SK-N-SH treated with all-trans-retinoic acid at 6 μM for 48 hours (cell line): ENCODE measurements around the gene PSMA7.

Experiments used
- ATAC-seq: fragments of 200-7000 bp; cut with Tn5 transposase; 3 replicates; pipeline ENCODE4 v1.9.1; 2020; ENCODE audit warnings: mild to moderate bottlenecking, moderate library complexity
- ARNTL ChIP-seq: fragments of 450-650 bp; formaldehyde crosslinking; IDR thresholded peaks from 2 replicates; pipeline ENCODE4 v1.5.0; 2020; ENCODE audit warnings: low read depth, mild to moderate bottlenecking, moderate library complexity, borderline replicate concordance
- BACH2 ChIP-seq: fragments of 250-450 bp; sonication (Bioruptor Pico); IDR thresholded peaks from 2 replicates; pipeline ENCODE4 v1.9.0; 2021; ENCODE audit warnings: mild to moderate bottlenecking, borderline replicate concordance
- CREB5 ChIP-seq: fragments of 250-450 bp; sonication (Bioruptor Pico); IDR thresholded peaks from 2 replicates; pipeline ENCODE4 v1.5.1; 2020; ENCODE audit warnings: low read depth, mild to moderate bottlenecking, moderate library complexity
- CSRNP3 ChIP-seq: fragments of 250-450 bp; sonication (Bioruptor Pico); IDR thresholded peaks from 2 replicates; pipeline ENCODE4 v1.5.1; 2021; ENCODE audit warnings: mild to moderate bottlenecking, moderate library complexity
- GLIS3 ChIP-seq: fragments of 250-450 bp; sonication (Bioruptor Pico); IDR thresholded peaks from 2 replicates; pipeline ENCODE4 v1.5.0; 2020; ENCODE audit warnings: mild to moderate bottlenecking, moderate library complexity
- ISL1 ChIP-seq: fragments of 250-450 bp; sonication (Bioruptor Pico); IDR thresholded peaks from 2 replicates; pipeline ENCODE4 v2.1.2; 2022; ENCODE audit warnings: mild to moderate bottlenecking, moderate library complexity
- OSR1 ChIP-seq: fragments of 250-450 bp; sonication (Bioruptor Pico); IDR thresholded peaks from 2 replicates; pipeline ENCODE4 v1.8.0; 2022; ENCODE audit warnings: moderate library complexity, mild to moderate bottlenecking, inconsistent platforms
- POU6F1 ChIP-seq: fragments of 250-450 bp; sonication (Bioruptor Pico); IDR thresholded peaks from 2 replicates; pipeline ENCODE4 v1.8.0; 2021; ENCODE audit warnings: low read depth, mild to moderate bottlenecking, moderate library complexity, borderline replicate concordance
- PPARA ChIP-seq: fragments of 250-450 bp; sonication (Bioruptor Pico); IDR thresholded peaks from 2 replicates; pipeline ENCODE4 v1.5.0; 2020; ENCODE audit warnings: mild to moderate bottlenecking, borderline replicate concordance
- SNAI2 ChIP-seq: fragments of 250-450 bp; sonication (Bioruptor Pico); IDR thresholded peaks from 2 replicates; pipeline ENCODE4 v1.5.0; 2020; ENCODE audit warnings: mild to moderate bottlenecking, moderate library complexity
- TOX ChIP-seq: fragments of 250-450 bp; sonication (Bioruptor Pico); IDR thresholded peaks from 2 replicates; pipeline ENCODE4 v1.8.0; 2021; ENCODE audit warnings: mild to moderate bottlenecking, moderate library complexity, borderline replicate concordance
- TSHZ2 ChIP-seq: fragments of 250-450 bp; sonication (Bioruptor Pico); IDR thresholded peaks from 2 replicates; pipeline ENCODE4 v1.5.0; 2020; ENCODE audit warnings: mild to moderate bottlenecking, moderate library complexity
- ZFP3 ChIP-seq: fragments of 250-450 bp; sonication (Bioruptor Pico); IDR thresholded peaks from 2 replicates; pipeline ENCODE4 v1.5.0; 2020; ENCODE audit warnings: mild to moderate bottlenecking, moderate library complexity
- ZFP30 ChIP-seq: fragments of 450-650 bp; formaldehyde crosslinking; IDR thresholded peaks from 2 replicates; pipeline ENCODE4 v1.5.0; 2022; ENCODE audit warnings: mild to moderate bottlenecking, moderate library complexity
- ZNF565 ChIP-seq: fragments of 450-650 bp; formaldehyde crosslinking; conservative IDR thresholded peaks from 2 replicates; pipeline ENCODE4 v1.5.0; 2020; ENCODE audit warnings: low read depth, mild to moderate bottlenecking, moderate library complexity
- ZNF70 ChIP-seq: fragments of 450-650 bp; formaldehyde crosslinking; IDR thresholded peaks from 2 replicates; pipeline ENCODE4 v1.5.0; 2020; ENCODE audit warnings: mild to moderate bottlenecking, moderate library complexity
- ZNF8 ChIP-seq: fragments of 450-650 bp; formaldehyde crosslinking; IDR thresholded peaks from 2 replicates; pipeline ENCODE4 v1.5.0; 2020; ENCODE audit warnings: mild to moderate bottlenecking, moderate library complexity

The PSMA7 gene

DNA sequence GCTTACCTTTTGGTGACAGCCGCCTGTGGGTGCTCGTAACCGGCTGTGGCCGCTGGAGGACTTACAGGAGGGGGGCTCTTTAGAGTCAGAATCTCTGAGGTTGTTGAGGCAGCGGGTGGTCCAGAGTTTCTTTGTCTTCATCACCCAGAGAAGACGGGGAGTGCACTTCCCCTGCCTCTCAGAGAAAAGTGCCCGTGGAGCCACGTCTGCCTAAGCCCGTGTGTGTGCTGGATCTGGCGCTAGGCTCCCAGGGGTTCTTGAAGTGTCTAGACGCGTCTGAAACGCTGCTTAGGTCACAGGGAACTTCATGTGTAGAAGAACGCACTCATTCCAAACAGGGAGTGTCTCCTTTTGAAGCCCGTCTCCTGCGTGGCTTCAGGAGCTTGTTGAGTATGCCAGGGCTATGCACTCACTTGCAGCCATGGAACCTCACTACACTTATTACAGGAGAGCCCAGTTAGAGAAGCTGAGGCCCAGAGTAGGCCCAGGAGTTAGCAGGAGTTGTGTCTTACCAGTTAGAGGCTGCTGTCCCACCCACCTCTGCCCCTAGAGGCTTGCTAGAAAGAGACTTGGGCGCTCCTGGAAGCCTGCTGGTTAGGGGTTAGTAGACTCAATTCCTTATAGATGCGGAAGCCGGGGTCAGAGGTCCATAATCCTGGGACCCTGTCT is 19.6 kb downstream of the PSMA7 start (continued):
- no peak for TF ChIP-seq ZNF8 (CRISPR knock-in tag)
- TF ChIP-seq CREB5 (CRISPR knock-in tag) = no peak
- TF ChIP-seq ZFP3 (CRISPR knock-in tag) = no peak
- TF ChIP-seq BACH2 (CRISPR knock-in tag) = no peak

DNA sequence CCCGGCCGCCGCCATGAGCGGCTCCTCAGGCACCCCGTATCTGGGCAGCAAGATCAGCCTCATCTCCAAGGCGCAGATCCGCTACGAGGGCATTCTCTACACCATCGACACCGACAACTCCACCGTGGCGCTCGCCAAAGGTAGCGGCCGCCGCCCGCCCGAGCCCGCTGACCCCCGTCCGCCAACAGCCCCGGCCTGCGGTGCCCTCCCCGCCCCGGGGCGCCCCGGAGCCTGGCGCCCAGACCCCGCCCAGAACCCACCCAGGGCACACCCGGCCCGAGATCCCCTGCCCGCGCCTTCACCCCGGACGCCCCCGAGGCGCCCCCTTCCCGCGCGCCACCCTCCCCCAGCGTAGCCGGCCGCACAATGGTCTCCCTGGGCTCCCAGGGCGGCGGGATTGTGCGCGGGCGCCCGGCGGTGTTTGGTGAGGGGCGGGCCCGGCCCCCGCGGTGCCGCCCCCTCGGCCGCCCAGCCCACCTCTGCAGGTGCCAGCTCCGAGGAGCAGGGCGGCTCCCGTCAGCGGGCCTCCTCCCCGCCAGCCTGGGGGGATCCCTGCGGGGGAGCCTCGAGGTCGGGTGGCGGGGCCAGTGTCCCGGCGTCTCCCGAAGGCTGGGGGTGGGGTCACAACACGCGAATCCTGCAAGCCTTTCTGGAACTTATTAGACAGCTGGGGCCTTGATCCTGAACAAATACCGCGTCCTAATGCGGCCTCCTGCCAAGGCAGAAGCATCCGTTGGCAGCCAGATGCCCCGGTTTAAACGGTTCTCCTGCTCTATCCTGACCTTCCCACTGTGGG is 20.3 kb downstream of the PSMA7 start:
- peak; percentile 29 for ATAC-seq

More for the DNA sequence above, 20.3 kb downstream of the PSMA7 start:
- TF ChIP-seq POU6F1 (no peak), ZNF565 (CRISPR knock-in tag) (no peak), GLIS3 (CRISPR knock-in tag) (no peak), BACH2 (CRISPR knock-in tag) (no peak), ZNF70 (CRISPR knock-in tag) (no peak), SNAI2 (CRISPR knock-in tag) (no peak), ZNF8 (CRISPR knock-in tag) (no peak), ARNTL (CRISPR knock-in tag) (no peak), PPARA (CRISPR knock-in tag) (no peak), ZFP3 (CRISPR knock-in tag) (no peak), CSRNP3 (CRISPR knock-in tag) (no peak), TSHZ2 (CRISPR knock-in tag) (no peak), ISL1 (CRISPR knock-in tag) (no peak), CREB5 (CRISPR knock-in tag) (no peak), OSR1 (CRISPR knock-in tag) (no peak), TOX (no peak), ZFP30 (CRISPR knock-in tag) (no peak)
- TF ChIP-seq, all 23 proteins: peak for 0
